GM12872 (cell line): ENCODE measurements around the gene MXRA7.

Experiments
- CTCF ChIP-seq: IDR thresholded peaks from 3 replicates; pipeline ENCODE4 v1.5.1; 2011; ENCODE audit warnings: low read depth, mild to moderate bottlenecking, low read length, moderate library complexity; ENCODE audit not compliant: insufficient read depth

The MXRA7 gene

GRCh38 chr17:76710863-76711611 lies at the start of gene MXRA7:
Gene MXRA7, minus strand, starts transcription at chr17:76710965. Its CDS starts 19 bp downstream, at chr17:76710946.
- TF ChIP-seq CTCF = no peak

GRCh38 chr17:76758570-76758969 lies 47.8 kb upstream of the MXRA7 start:
- TF ChIP-seq CTCF = no peak

GRCh38 chr17:76757256-76757655 lies 46.5 kb upstream of the MXRA7 start:
- no peak for TF ChIP-seq CTCF

GRCh38 chr17:76755285-76755684 lies 44.5 kb upstream of the MXRA7 start:
- TF ChIP-seq CTCF = no peak

- TF ChIP-seq CTCF = no peak
Observed at GRCh38 chr17:76753061-76753961, 42.5 kb upstream of the MXRA7 start.

- TF ChIP-seq CTCF = no peak
Observed at GRCh38 chr17:76752006-76752405, 41.2 kb upstream of the MXRA7 start.

- no peak for TF ChIP-seq CTCF
Observed at GRCh38 chr17:76751416-76751993, 40.7 kb upstream of the MXRA7 start.
